ENCODE results near the gene NAA10.

NAA10 gene

DNA sequence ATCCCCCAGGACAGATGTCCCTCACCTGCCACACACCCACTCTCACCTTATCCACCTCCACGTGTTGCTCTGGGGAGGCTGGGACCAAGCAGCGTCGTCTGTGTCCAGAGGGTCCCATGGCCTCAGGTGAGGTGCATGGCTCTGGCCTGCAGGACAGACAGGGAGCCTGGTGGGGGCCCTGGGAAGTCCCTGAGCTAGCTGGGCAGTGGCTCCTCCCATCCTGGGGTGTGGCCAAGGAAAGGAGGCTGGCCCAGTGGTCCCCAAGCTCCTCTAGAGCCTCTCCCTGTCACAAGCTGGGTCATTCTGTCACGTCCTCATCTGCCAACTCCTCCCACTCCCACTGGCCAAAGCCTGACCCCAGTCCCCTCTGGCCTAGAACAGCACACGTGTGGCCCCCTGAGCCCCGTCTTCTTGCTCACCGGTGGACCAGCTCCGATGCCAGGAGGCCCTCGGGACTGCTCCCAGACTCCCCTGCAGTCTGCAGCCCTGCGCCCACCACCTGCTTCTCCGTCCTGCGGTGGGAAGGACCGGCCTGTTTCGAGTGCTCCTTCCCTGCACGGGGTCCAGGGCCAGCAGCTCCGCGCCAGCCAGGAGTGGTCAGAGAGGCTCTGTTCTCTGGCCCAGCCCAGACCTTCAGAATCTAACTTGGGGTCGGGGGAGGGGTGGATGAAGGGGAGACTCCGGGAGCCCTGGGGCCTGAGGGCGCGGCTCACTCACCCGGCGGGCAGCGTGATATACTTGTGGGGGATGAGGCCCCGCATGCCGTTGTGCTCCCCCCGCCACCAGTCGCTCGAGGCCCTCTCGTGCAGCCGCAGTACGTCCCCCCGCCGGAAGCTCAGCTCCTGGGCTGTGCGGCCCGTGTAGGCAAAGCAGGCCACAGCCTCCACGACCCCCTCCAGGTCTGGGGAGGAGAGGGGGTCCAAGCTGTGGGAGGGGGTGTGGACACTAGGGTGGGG, 25.5 kb downstream of the NAA10 start:
- no peak overlapping the region for H3K4me3 ChIP-seq (ENCODE audit: low read depth, low read length)
- DNase-seq (ENCODE audit: low read depth) = peak; percentile 46
- TF ChIP-seq, protein P1, sequence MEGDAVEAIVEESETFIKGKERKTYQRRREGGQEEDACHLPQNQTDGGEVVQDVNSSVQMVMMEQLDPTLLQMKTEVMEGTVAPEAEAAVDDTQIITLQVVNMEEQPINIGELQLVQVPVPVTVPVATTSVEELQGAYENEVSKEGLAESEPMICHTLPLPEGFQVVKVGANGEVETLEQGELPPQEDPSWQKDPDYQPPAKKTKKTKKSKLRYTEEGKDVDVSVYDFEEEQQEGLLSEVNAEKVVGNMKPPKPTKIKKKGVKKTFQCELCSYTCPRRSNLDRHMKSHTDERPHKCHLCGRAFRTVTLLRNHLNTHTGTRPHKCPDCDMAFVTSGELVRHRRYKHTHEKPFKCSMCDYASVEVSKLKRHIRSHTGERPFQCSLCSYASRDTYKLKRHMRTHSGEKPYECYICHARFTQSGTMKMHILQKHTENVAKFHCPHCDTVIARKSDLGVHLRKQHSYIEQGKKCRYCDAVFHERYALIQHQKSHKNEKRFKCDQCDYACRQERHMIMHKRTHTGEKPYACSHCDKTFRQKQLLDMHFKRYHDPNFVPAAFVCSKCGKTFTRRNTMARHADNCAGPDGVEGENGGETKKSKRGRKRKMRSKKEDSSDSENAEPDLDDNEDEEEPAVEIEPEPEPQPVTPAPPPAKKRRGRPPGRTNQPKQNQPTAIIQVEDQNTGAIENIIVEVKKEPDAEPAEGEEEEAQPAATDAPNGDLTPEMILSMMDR (IDR thresholded peaks at IDR 0.05; ENCODE audit: insufficient read depth, low read depth, low read length, missing control alignments) = no peak

DNA sequence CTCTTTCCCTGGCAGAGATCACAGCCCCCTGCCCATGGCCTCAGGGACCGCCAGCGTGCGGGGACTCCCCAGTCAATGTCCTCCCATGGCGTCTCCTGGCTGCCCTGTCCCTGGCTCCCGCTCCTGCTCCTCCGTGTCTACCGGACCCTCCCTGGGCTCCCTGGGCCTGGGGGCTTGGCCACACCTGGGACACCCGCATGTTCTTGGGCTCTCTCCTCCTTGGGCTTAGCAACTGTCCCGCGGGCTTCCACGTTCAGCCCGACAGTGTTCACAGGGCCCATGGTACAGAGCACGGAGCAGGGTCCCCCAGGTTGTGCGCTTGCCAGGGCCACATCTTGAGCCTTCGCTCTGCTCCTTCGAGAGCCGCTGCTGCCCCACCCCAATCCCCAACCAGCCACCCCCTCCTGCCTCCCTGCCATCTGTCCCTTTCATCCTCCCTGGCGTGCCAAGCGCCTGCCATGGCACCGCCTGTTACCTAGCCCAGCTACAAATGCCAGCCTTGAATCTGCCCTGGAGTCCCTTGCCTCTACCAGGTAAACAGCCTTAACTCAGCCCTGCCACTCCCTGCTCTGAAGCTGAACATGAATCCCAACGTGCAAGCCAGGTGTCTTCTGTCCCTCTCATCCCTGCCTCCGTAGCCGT, 26.5 kb downstream of the NAA10 start:
- no peak overlapping the region for H3K4me3 ChIP-seq (ENCODE audit: low read depth, low read length)
- no peak for DNase-seq (ENCODE audit: low read depth)
- TF ChIP-seq, protein P1 (IDR thresholded peaks at IDR 0.05; ENCODE audit: insufficient read depth, low read depth, low read length, missing control alignments) = no peak

DNA sequence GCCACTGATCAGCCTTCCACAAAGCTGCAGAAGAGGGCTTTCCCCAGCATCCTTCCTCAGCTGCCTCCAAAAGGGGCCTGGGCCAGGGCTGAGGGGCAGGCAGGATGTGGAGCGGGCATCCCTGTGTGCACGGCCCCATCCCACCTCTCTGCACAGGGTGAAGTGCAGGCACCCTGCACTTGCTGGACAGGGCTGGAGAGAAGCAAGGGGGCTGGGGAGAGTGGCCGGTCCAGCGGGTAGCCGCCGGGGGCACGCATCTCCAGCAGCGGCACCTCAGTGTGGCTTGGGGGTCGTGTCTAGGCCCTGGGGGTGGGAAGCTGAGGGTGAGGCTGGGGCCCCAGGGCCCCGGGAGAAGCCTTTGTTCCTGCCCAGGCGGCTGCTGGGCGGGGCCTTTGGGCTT, 27.4 kb downstream of the NAA10 start:
- TF ChIP-seq, protein P1 (IDR thresholded peaks at IDR 0.05; ENCODE audit: insufficient read depth, low read depth, low read length, missing control alignments) = no peak
- H3K4me3 ChIP-seq (ENCODE audit: low read depth, low read length) = no peak overlapping the region
- no peak for DNase-seq (ENCODE audit: low read depth)

DNA sequence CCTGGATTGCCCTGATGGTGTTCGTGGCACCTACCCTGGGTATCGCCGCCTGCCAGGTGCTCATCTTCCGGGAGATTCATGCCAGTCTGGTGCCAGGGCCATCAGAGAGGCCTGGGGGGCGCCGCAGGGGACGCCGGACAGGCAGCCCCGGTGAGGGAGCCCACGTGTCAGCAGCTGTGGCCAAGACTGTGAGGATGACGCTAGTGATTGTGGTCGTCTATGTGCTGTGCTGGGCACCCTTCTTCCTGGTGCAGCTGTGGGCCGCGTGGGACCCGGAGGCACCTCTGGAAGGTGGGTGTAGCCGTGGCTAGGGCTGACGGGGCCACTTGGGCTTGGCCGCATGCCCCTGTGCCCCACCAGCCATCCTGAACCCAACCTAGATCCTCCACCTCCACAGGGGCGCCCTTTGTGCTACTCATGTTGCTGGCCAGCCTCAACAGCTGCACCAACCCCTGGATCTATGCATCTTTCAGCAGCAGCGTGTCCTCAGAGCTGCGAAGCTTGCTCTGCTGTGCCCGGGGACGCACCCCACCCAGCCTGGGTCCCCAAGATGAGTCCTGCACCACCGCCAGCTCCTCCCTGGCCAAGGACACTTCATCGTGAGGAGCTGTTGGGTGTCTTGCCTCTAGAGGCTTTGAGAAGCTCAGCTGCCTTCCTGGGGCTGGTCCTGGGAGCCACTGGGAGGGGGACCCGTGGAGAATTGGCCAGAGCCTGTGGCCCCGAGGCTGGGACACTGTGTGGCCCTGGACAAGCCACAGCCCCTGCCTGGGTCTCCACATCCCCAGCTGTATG, 28.5 kb downstream of the NAA10 start:
- TF ChIP-seq, protein P1 (IDR thresholded peaks at IDR 0.05; ENCODE audit: insufficient read depth, low read depth, low read length, missing control alignments) = no peak
- no peak overlapping the region for H3K4me3 ChIP-seq (ENCODE audit: low read depth, low read length)
- no peak for DNase-seq (ENCODE audit: low read depth)

DNA sequence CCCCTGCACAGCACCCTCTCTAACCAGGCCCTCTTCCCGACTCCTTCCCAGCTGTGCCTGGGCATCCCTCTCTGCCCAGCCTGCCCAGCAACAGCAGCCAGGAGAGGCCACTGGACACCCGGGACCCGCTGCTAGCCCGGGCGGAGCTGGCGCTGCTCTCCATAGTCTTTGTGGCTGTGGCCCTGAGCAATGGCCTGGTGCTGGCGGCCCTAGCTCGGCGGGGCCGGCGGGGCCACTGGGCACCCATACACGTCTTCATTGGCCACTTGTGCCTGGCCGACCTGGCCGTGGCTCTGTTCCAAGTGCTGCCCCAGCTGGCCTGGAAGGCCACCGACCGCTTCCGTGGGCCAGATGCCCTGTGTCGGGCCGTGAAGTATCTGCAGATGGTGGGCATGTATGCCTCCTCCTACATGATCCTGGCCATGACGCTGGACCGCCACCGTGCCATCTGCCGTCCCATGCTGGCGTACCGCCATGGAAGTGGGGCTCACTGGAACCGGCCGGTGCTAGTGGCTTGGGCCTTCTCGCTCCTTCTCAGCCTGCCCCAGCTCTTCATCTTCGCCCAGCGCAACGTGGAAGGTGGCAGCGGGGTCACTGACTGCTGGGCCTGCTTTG, 29.2 kb downstream of the NAA10 start:
- H3K4me3 ChIP-seq (ENCODE audit: low read depth, low read length) = no peak overlapping the region
- TF ChIP-seq, protein P1 (IDR thresholded peaks at IDR 0.05; ENCODE audit: insufficient read depth, low read depth, low read length, missing control alignments) = no peak
- no peak for DNase-seq (ENCODE audit: low read depth)
